HEK293 (cell line): ENCODE measurements around the gene BBS9.

Experiments used
- CTCF ChIA-PET: fragments of 350-600 bp; formaldehyde crosslinking; extraction: SDS; loops from one replicate; lab custom pipeline; 2021; ENCODE audit warnings: antibody characterized with exemption; lab: Yijun Ruan, JAX
- POLR2A ChIA-PET: fragments of 300-600 bp; formaldehyde crosslinking; extraction: SDS; loops from one replicate; lab custom pipeline; 2020; ENCODE audit warnings: antibody characterized with exemption, inconsistent platforms; lab: Yijun Ruan, JAX
- H3K27ac ChIP-seq: fragments of 200-500 bp; sonication (Bioruptor generic); 2 replicates; pipeline ENCODE4 v1.5.1; 2014; ENCODE audit warnings: low read depth, low read length, control low read depth, inconsistent platforms; ENCODE audit errors: extremely low read depth
- H3K36me3 ChIP-seq, 2 experiments: fragments of 200-500 bp in 1 of 2; sonication (Bioruptor generic) in 1 of 2; 1 replicate in 1 of 2; 2 replicates in 1 of 2; pipeline ENCODE4 v1.5.1; 2014 to 2017; ENCODE audit warnings: inconsistent platforms in 2 of 2, low read length in 2 of 2; ENCODE audit not compliant: control insufficient read depth in 2 of 2, insufficient read depth in 1 of 2
- H3K4me1 ChIP-seq: fragments of 200-500 bp; sonication (Bioruptor generic); 2 replicates; pipeline ENCODE4 v1.5.1; 2014; ENCODE audit warnings: mild to moderate bottlenecking, low read length, inconsistent platforms; ENCODE audit not compliant: control insufficient read depth, insufficient read depth
- H3K4me3 ChIP-seq: 2 replicates; pipeline ENCODE4 v1.5.1; 2011; ENCODE audit warnings: low read depth, mild to moderate bottlenecking, control low read depth, low read length, moderate library complexity
- H3K9me3 ChIP-seq: fragments of 200-500 bp; sonication (Bioruptor generic); 2 replicates; pipeline ENCODE4 v1.5.1; 2014; ENCODE audit warnings: low read depth, low read length, inconsistent platforms; ENCODE audit not compliant: control insufficient read depth, insufficient read depth
- GLIS2 ChIP-seq: fragments of 450-650 bp; formaldehyde crosslinking; IDR thresholded peaks from 2 replicates; pipeline ENCODE4 v1.5.1; 2016; ENCODE audit warnings: missing biosample characterization, missing genetic modification characterization
- HOXC10 ChIP-seq: sonication (generic); formaldehyde crosslinking; IDR thresholded peaks from 2 replicates; pipeline ENCODE4 v1.8.1; 2023; ENCODE audit warnings: mild to moderate bottlenecking, missing genetic modification reagents
- RBAK ChIP-seq: fragments of 450-650 bp; formaldehyde crosslinking; IDR thresholded peaks from 2 replicates; pipeline ENCODE4 v1.5.1; 2016; ENCODE audit warnings: missing biosample characterization, missing genetic modification characterization
- SP2 ChIP-seq: fragments of 450-650 bp; formaldehyde crosslinking; IDR thresholded peaks from 2 replicates; pipeline ENCODE4 v1.5.1; 2016; ENCODE audit warnings: missing biosample characterization, missing genetic modification characterization
- ZBTB21 ChIP-seq: fragments of 450-650 bp; formaldehyde crosslinking; IDR thresholded peaks from 2 replicates; pipeline ENCODE4 v1.5.1; 2017; ENCODE audit warnings: missing biosample characterization, missing genetic modification characterization
- ZBTB49 ChIP-seq: fragments of 450-650 bp; formaldehyde crosslinking; IDR thresholded peaks from 2 replicates; pipeline ENCODE4 v1.5.1; 2016; ENCODE audit warnings: missing biosample characterization, missing genetic modification characterization, low read depth
- ZFP41 ChIP-seq: fragments of 450-650 bp; formaldehyde crosslinking; IDR thresholded peaks from 2 replicates; pipeline ENCODE4 v1.5.1; 2016; ENCODE audit warnings: missing biosample characterization, missing genetic modification characterization, borderline replicate concordance
- ZIC2 ChIP-seq: fragments of 450-650 bp; formaldehyde crosslinking; IDR thresholded peaks from 2 replicates; pipeline ENCODE4 v1.5.1; 2016; ENCODE audit warnings: missing biosample characterization, missing genetic modification characterization
- ZNF121 ChIP-seq: fragments of 450-650 bp; formaldehyde crosslinking; IDR thresholded peaks from 2 replicates; pipeline ENCODE4 v1.5.1; 2016; ENCODE audit warnings: missing biosample characterization, missing genetic modification characterization
- ZNF132 ChIP-seq: fragments of 450-650 bp; formaldehyde crosslinking; IDR thresholded peaks from 2 replicates; pipeline ENCODE4 v1.5.1; 2017; ENCODE audit warnings: missing biosample characterization, missing genetic modification characterization, borderline replicate concordance
- ZNF138 ChIP-seq: fragments of 450-650 bp; formaldehyde crosslinking; IDR thresholded peaks from 2 replicates; pipeline ENCODE4 v1.5.1; 2016; ENCODE audit warnings: missing biosample characterization, missing genetic modification characterization, borderline replicate concordance
- ZNF169 ChIP-seq: fragments of 450-650 bp; formaldehyde crosslinking; IDR thresholded peaks from 2 replicates; pipeline ENCODE4 v1.5.1; 2016; ENCODE audit warnings: missing biosample characterization, missing genetic modification characterization
- ZNF174 ChIP-seq: fragments of 450-650 bp; formaldehyde crosslinking; IDR thresholded peaks from 2 replicates; pipeline ENCODE4 v1.5.0; 2017; ENCODE audit warnings: missing biosample characterization, mild to moderate bottlenecking, missing genetic modification characterization
- ZNF2 ChIP-seq: fragments of 450-650 bp; formaldehyde crosslinking; IDR thresholded peaks from 2 replicates; pipeline ENCODE4 v1.5.1; 2016; ENCODE audit warnings: missing biosample characterization, missing genetic modification characterization
- ZNF24 ChIP-seq: fragments of 450-650 bp; formaldehyde crosslinking; IDR thresholded peaks from 2 replicates; pipeline ENCODE4 v1.5.1; 2016; ENCODE audit warnings: missing biosample characterization, missing genetic modification characterization
- ZNF404 ChIP-seq: fragments of 450-650 bp; formaldehyde crosslinking; IDR thresholded peaks from 2 replicates; pipeline ENCODE4 v1.5.1; 2017; ENCODE audit warnings: missing biosample characterization, missing genetic modification characterization
- ZNF501 ChIP-seq: fragments of 450-650 bp; formaldehyde crosslinking; IDR thresholded peaks from 2 replicates; pipeline ENCODE4 v1.5.1; 2016; ENCODE audit warnings: missing biosample characterization, missing genetic modification characterization
- ZNF580 ChIP-seq: fragments of 450-650 bp; formaldehyde crosslinking; IDR thresholded peaks from 2 replicates; pipeline ENCODE4 v1.5.1; 2016; ENCODE audit warnings: missing biosample characterization, missing genetic modification characterization
- ZNF654 ChIP-seq: fragments of 450-650 bp; formaldehyde crosslinking; IDR thresholded peaks from 2 replicates; pipeline ENCODE4 v1.5.1; 2016; ENCODE audit warnings: low read depth, missing biosample characterization, missing genetic modification characterization
- ZNF785 ChIP-seq: fragments of 450-650 bp; formaldehyde crosslinking; IDR thresholded peaks from 2 replicates; pipeline ENCODE4 v1.5.1; 2016; ENCODE audit warnings: missing biosample characterization, missing genetic modification characterization
- ZNF837 ChIP-seq: fragments of 450-650 bp; formaldehyde crosslinking; IDR thresholded peaks from 2 replicates; pipeline ENCODE4 v1.5.1; 2016; ENCODE audit warnings: missing biosample characterization, missing genetic modification characterization
- TF ChIP-seq, protein P1 (sequence below): fragments of 450-650 bp; IDR thresholded peaks from 2 replicates; pipeline ENCODE4 v1.5.1; 2018; ENCODE audit warnings: missing biosample characterization, mild to moderate bottlenecking, missing genetic modification characterization

BBS9 gene

GRCh38 chr7:33550363-33550762, 421.0 kb downstream of the BBS9 start:
- no peak overlapping the region for H3K4me3 ChIP-seq
- ChIA-PET POLR2A (no interaction called here), CTCF (interaction anchor here (0.6 kb wide), 1 partner anchor 266 kb away, joined by 4 read pairs; no protein-coding TSS in a partner anchor)
- no peaks in the 10 kb centered on the region for H3K9me3 ChIP-seq
- no peaks in the 10 kb centered on the region for H3K36me3 ChIP-seq
- no peak for TF ChIP-seq ZBTB21 (tag by site-specific recombination)
- no peak for TF ChIP-seq ZNF132 (tag by site-specific recombination)
- no peak for TF ChIP-seq GLIS2 (tag by site-specific recombination)
- no peak for TF ChIP-seq ZNF501 (tag by site-specific recombination)
- TF ChIP-seq ZNF169 (tag by site-specific recombination): no peak
- TF ChIP-seq ZNF404 (tag by site-specific recombination): no peak
- no peak for TF ChIP-seq HOXC10 (CRISPR knock-in tag)
- no peak for TF ChIP-seq ZNF580
- no peak for TF ChIP-seq ZNF121 (tag by site-specific recombination)
- TF ChIP-seq ZIC2 (tag by site-specific recombination): no peak
- no peak for TF ChIP-seq ZNF654 (tag by site-specific recombination)
- no peak for TF ChIP-seq ZNF2 (tag by site-specific recombination)
- no peak for TF ChIP-seq SP2 (tag by site-specific recombination)
- no peak for TF ChIP-seq ZNF24
- TF ChIP-seq, protein P1, sequence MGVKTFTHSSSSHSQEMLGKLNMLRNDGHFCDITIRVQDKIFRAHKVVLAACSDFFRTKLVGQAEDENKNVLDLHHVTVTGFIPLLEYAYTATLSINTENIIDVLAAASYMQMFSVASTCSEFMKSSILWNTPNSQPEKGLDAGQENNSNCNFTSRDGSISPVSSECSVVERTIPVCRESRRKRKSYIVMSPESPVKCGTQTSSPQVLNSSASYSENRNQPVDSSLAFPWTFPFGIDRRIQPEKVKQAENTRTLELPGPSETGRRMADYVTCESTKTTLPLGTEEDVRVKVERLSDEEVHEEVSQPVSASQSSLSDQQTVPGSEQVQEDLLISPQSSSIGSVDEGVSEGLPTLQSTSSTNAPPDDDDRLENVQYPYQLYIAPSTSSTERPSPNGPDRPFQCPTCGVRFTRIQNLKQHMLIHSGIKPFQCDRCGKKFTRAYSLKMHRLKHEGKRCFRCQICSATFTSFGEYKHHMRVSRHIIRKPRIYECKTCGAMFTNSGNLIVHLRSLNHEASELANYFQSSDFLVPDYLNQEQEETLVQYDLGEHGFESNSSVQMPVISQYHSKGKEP (tag by site-specific recombination): no peak
- no peak for TF ChIP-seq ZBTB49 (tag by site-specific recombination)
- no peak overlapping the region for H3K27ac ChIP-seq
- H3K4me1 ChIP-seq: no peaks in the 10 kb centered on the region

GRCh38 chr7:33550979-33551378, 421.6 kb downstream of the BBS9 start:
- Histone ChIP-seq H3K36me3 (no peaks in the 10 kb centered on the region), H3K4me3 (no peak overlapping the region), H3K9me3 (no peaks in the 10 kb centered on the region), H3K27ac (no peak overlapping the region), H3K4me1 (no peaks in the 10 kb centered on the region)
- CTCF ChIA-PET: interaction anchor here (0.6 kb wide), 1 partner anchor 265 kb away, joined by 4 read pairs; no protein-coding TSS in a partner anchor
- POLR2A ChIA-PET: no interaction called here
- TF ChIP-seq ZNF785 (no peak), ZNF2 (tag by site-specific recombination) (no peak), ZNF837 (no peak), RBAK (tag by site-specific recombination) (no peak)

GRCh38 chr7:33554046-33554445, 424.7 kb downstream of the BBS9 start:
- no peak for TF ChIP-seq GLIS2 (tag by site-specific recombination)
- no peak for TF ChIP-seq ZFP41
- no peak for TF ChIP-seq ZNF138 (tag by site-specific recombination)
- TF ChIP-seq ZNF174: no peak
- Histone ChIP-seq H3K4me3 (no peak overlapping the region), H3K9me3 (no peaks in the 10 kb centered on the region), H3K4me1 (peaks cover 14% of the 10 kb centered on the region), H3K27ac (no peak overlapping the region), H3K36me3 (no peaks in the 10 kb centered on the region)
- CTCF ChIA-PET: no interaction called here
- POLR2A ChIA-PET: no interaction called here
